Upper lobe of left lung (tissue), 6 donors: Measurements from ENCODE around the gene COL4A6. TPM values are rescaled to one million over a fixed set of nuclear protein-coding genes. Genes with fewer than 3 reads are reported as not detected.

Experiments
- ATAC-seq, 2 donors: fragments of 200-7000 bp; cut with Tn5 transposase; one replicate each; pipeline ENCODE4 v1.9.1; 2022; ENCODE audit warnings: mild to moderate bottlenecking in 2 of 2, moderate library complexity in 2 of 2; ENCODE audit not compliant: low FRiP score in 2 of 2
- DNase-seq, 2 donors: peaks; one replicate each; pipeline ENCODE4 v3.0.0-alpha.2; 2019 to 2020
- H3K27ac ChIP-seq, 4 donors: fragments of 200-600 bp; sonication (generic); one replicate each; pipeline ENCODE4 v1.5.1; 2016 to 2019
- H3K27me3 ChIP-seq, 4 donors: fragments of 200-600 bp; sonication (generic); one replicate each; pipeline ENCODE4 v1.5.1; 2017 to 2019
- H3K36me3 ChIP-seq, 4 donors: fragments of 200-600 bp; sonication (generic); one replicate each; pipeline ENCODE4 v1.5.1; 2016 to 2019
- H3K4me1 ChIP-seq, 4 donors: fragments of 200-600 bp; sonication (generic); one replicate each; pipeline ENCODE4 v1.5.1; 2018 to 2019
- H3K4me3 ChIP-seq, 4 donors: fragments of 200-600 bp; sonication (generic); one replicate each; pipeline ENCODE4 v1.5.1; 2017 to 2019; ENCODE audit warnings: mild to moderate bottlenecking in 2 of 4, moderate library complexity in 1 of 4
- H3K9me3 ChIP-seq, 4 donors: fragments of 200-600 bp; sonication (generic); one replicate each; pipeline ENCODE4 v1.5.1; 2018 to 2019
- EP300 ChIP-seq, 4 donors: sonication (generic); formaldehyde crosslinking; IDR thresholded peaks; one replicate each; pipeline ENCODE4 v1.5.1; 2017; ENCODE audit warnings: antibody characterized with exemption in 4 of 4, control low read depth in 2 of 4
- POLR2A ChIP-seq, 4 donors: fragments of 450-650 bp; IDR thresholded peaks; one replicate each; pipeline ENCODE4 v1.5.1; 2016 to 2017; ENCODE audit warnings: antibody characterized with exemption in 4 of 4, mild to moderate bottlenecking in 2 of 4
- POLR2AphosphoS5 ChIP-seq, 2 donors: sonication (generic); formaldehyde crosslinking; IDR thresholded peaks; one replicate each; pipeline ENCODE4 v1.5.1; 2017; ENCODE audit warnings: antibody characterized with exemption in 2 of 2
- WGBS, 2 donors: methylation state at CpG; one replicate each; pipeline ENCODE4 v1.1.5; 2017 to 2018; 5-methylcytosine and 5-hydroxymethylcytosine counted together
- total RNA-seq, 6 donors: library from RNA; depleted of rRNA in 4 of 6; stranded (reverse); fragments of >200 nt in 4 of 6; gene quantifications; one replicate each; pipeline versions ENCODE4 v1.1.0 to v1.2.1, GENCODE V29; 2016 to 2021
- TF ChIP-seq, protein P1 (sequence below), 6 experiments: fragments of 450-650 bp in 4 of 6; fragments of 200-600 bp in 2 of 6; sonication (generic) in 2 of 6; IDR thresholded peaks; one replicate each; pipeline ENCODE4 v1.5.1; 2016 to 2019; ENCODE audit warnings: antibody characterized with exemption in 6 of 6
- donor health status: DM: no; HTN: no; CAD: no; lungs with moderate emphysema.
- donor health status: DM: no; HTN: yes; CAD: no; lungs with severe emphysema.

Gene COL4A6
- total RNA-seq, 6 donors from 2014 or later: 0.52 to 3.8 (median 2.2) TPM

DNA sequence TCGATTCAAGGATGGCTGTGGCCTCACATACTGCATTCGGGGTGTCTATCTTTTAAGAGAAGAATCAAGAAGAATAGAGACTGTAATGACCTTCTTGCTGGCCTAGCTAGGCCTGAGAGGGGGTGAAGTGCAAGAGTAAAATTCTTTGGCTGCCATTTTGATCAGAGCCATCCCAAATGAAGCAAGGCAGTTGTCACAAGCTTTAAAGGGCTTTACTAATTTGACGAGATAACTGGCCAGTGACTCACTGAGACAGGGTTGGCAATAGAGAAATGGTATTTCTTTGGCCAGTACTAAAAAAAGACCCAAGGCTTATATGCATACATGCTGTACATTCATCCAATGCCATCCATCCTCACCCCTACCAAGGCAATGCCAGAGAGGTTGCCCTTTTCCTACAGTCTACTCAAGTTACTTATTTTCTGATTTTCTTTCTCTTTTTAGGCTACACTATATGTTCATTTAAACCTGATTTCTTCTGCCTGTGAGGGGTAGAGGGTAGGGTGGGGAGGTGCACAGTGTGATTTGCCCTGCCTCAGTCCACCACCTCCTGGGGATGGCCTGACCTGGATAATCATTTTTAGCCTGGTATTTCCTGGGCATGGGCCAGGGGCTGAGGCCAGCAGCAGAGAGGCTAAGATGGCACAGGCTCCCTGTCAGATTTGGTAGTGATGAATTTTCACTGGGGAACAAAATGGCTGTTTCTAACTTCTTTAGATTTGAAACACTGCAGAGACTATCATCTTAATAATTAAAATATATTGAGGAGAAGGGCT lies 314.4 kb downstream of the COL4A6 start:
- no peak overlapping the region for H3K27ac ChIP-seq
- 84 to 94% methylated on average over 3 of the region's 3 CpGs for WGBS, 2 donors
- no peaks in the 10 kb centered on the region for H3K4me1 ChIP-seq
- H3K27me3 ChIP-seq: no peaks in the 10 kb centered on the region
- H3K4me3 ChIP-seq: no peak overlapping the region
- H3K36me3 ChIP-seq: no peaks in the 10 kb centered on the region
- TF ChIP-seq EP300 (IDR thresholded peaks at IDR 0.05) (no peak), POLR2AphosphoS5 (IDR thresholded peaks at IDR 0.05) (no peak)
- TF ChIP-seq, protein P1, sequence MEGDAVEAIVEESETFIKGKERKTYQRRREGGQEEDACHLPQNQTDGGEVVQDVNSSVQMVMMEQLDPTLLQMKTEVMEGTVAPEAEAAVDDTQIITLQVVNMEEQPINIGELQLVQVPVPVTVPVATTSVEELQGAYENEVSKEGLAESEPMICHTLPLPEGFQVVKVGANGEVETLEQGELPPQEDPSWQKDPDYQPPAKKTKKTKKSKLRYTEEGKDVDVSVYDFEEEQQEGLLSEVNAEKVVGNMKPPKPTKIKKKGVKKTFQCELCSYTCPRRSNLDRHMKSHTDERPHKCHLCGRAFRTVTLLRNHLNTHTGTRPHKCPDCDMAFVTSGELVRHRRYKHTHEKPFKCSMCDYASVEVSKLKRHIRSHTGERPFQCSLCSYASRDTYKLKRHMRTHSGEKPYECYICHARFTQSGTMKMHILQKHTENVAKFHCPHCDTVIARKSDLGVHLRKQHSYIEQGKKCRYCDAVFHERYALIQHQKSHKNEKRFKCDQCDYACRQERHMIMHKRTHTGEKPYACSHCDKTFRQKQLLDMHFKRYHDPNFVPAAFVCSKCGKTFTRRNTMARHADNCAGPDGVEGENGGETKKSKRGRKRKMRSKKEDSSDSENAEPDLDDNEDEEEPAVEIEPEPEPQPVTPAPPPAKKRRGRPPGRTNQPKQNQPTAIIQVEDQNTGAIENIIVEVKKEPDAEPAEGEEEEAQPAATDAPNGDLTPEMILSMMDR (IDR thresholded peaks at IDR 0.05): no peak
- H3K9me3 ChIP-seq: no peaks in the 10 kb centered on the region
- no peak for DNase-seq
- ATAC-seq: no peak

DNA sequence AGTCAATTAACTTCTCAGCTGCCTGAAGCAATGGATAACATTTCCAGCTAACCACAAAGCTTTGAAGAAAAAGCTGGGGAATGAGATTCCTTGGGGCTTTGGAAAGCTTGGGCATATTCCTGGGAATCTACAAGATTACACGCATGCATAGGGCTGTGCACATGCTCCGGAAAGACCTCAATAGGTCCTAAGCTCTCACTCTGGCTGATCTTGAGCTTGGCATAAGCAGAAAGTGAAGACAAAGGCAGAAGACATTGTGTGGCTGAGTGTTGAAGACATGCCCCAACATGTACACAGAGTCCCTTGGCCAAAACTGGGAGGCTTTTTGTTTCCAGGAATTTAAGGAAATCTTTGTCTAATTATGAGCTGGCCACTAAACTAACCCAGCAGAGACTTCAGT lies 315.5 kb downstream of the COL4A6 start:
- H3K36me3 ChIP-seq: no peaks in the 10 kb centered on the region
- no peak for TF ChIP-seq POLR2A (IDR thresholded peaks at IDR 0.05)
- TF ChIP-seq POLR2AphosphoS5 (IDR thresholded peaks at IDR 0.05): no peak
- TF ChIP-seq EP300 (IDR thresholded peaks at IDR 0.05): no peak
- TF ChIP-seq, protein P1 (IDR thresholded peaks at IDR 0.05): no peak
- H3K27ac ChIP-seq: no peak overlapping the region
- no peak for DNase-seq
- H3K4me3 ChIP-seq: no peak overlapping the region
- H3K9me3 ChIP-seq: no peaks in the 10 kb centered on the region
- 60 to 87% methylated on average over 1 to 2 of the region's 2 CpGs for WGBS, 2 donors
- no peak for ATAC-seq
- no peaks in the 10 kb centered on the region for H3K27me3 ChIP-seq
- H3K4me1 ChIP-seq: no peaks in the 10 kb centered on the region

DNA sequence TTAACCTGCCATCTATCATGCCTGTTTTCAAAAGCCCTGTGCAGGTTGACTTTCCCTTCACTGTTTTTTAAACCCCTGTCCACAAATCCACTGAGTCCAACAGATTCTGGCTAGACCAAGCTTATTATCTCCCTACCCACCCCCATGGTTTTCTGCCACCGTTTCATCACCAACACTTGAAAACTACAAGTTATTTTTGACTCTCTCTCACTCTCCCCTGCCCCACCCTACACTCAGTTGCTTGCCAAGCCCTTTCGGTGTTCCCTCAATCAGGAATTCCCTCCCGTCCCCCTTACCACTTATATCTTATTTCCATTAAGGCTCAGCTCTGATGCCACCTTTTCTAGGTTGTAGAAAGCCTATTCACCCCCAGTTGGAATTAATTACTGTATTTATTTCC lies 316.9 kb downstream of the COL4A6 start:
- no peaks in the 10 kb centered on the region for H3K4me1 ChIP-seq
- DNase-seq (no peak), ATAC-seq (no peak)
- no peak overlapping the region for H3K4me3 ChIP-seq
- WGBS, 2 donors: 23 to 45% methylated on average over 3 of the region's 3 CpGs
- no peaks in the 10 kb centered on the region for H3K36me3 ChIP-seq
- H3K27me3 ChIP-seq: no peaks in the 10 kb centered on the region
- no peak overlapping the region for H3K27ac ChIP-seq
- TF ChIP-seq EP300 (IDR thresholded peaks at IDR 0.05) (no peak), POLR2A (IDR thresholded peaks at IDR 0.05) (no peak), POLR2AphosphoS5 (IDR thresholded peaks at IDR 0.05) (no peak)
- TF ChIP-seq, protein P1 (IDR thresholded peaks at IDR 0.05): no peak
- no peaks in the 10 kb centered on the region for H3K9me3 ChIP-seq

DNA sequence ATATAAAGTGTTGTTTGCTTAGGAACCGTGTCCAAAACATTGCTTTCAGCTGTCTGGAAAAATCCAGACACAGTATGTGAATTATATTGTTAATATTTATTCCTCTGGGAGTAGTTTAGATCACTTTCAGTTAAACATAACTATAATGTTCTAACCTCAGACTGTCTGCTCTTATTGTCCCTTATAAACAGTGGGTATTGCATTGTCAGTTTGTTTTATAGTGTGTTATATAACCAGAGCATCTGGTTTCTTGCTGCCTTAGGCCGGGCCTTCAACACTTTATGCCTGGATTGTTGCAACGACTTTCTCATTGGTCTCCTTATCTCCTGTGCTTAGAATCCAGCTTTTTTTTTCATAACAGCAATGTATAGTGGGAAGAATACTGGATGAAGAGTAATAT lies 320.2 kb downstream of the COL4A6 start:
- 59 to 63% methylated on average over 3 of the region's 3 CpGs for WGBS, 2 donors
- Histone ChIP-seq H3K4me1 (no peaks in the 10 kb centered on the region), H3K9me3 (no peaks in the 10 kb centered on the region), H3K4me3 (no peak overlapping the region), H3K36me3 (no peaks in the 10 kb centered on the region), H3K27ac (no peak overlapping the region), H3K27me3 (no peaks in the 10 kb centered on the region)
- no peak for TF ChIP-seq EP300 (IDR thresholded peaks at IDR 0.05)
- no peak for TF ChIP-seq POLR2A (IDR thresholded peaks at IDR 0.05)
- ATAC-seq: no peak
- DNase-seq: no peak

DNA sequence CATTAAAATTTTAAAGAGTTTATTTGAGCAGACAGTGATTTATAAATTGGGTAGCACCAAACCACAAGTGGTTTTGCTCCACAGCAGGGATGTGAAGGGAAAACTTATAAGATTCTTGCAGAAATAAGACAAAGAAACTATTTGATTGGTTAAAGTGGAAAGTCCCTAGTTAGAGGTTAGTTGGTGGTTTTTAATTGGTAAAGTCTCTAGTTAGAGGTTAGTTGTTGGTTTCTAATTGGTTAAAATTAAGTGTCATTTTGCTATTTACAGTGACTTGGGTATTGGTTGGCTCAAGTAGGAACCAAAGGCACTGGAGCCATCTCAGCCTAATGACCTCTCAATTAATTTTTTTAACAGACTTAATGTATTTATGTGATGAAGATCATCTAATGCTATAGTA lies 323.7 kb downstream of the COL4A6 start:
- ATAC-seq (no peak), DNase-seq (no peak)
- Histone ChIP-seq H3K36me3 (no peaks in the 10 kb centered on the region), H3K27me3 (no peaks in the 10 kb centered on the region), H3K4me1 (no peaks in the 10 kb centered on the region), H3K27ac (no peak overlapping the region), H3K4me3 (no peak overlapping the region), H3K9me3 (no peaks in the 10 kb centered on the region)
- TF ChIP-seq POLR2AphosphoS5 (IDR thresholded peaks at IDR 0.05) (no peak), EP300 (IDR thresholded peaks at IDR 0.05) (no peak), POLR2A (IDR thresholded peaks at IDR 0.05) (no peak)
- TF ChIP-seq, protein P1 (IDR thresholded peaks at IDR 0.05): no peak

Other genes with a start within 250 kb of the COL4A6 start
- 10 to 100 TPM; 13.8 to 96.4 (median 37.1) TPM for gene COL4A5, start 1.4 kb upstream of the COL4A6 start, total RNA-seq